ENCODE measurements around the gene ADGRF1. TPM values are rescaled to one million over a fixed set of nuclear protein-coding genes. Genes with fewer than 3 reads are reported as not detected.
A peak's percentile ranks its signal among the peaks of the same experiment; 100 is the strongest.

ADGRF1 gene
- total and polyA plus RNA-seq, 8 donors, result 0.08 to 1.7 (median 0.45) TPM

DNA sequence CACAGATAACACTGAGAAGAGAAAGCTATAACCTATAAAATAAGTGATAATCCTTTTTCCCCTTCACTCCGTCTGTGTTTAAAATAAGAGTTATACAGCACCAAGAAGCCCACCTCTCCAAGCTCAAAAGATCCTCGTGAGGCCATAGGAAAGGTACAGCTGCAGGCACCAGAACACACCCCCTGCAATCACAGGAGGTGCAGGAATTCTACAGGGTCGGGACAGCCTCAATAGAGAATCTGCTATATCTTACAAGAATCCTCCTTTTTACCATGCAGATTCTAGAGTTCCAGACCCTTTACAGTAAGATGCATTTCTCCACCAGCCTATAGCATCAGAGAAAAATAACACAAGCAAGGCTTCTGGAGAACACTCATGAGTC is 5.0 kb upstream of the ADGRF1 start:
- TF ChIP-seq CTCF (IDR thresholded peaks at IDR 0.05), result no peak
- no peak for DNase-seq
- Histone ChIP-seq H3K36me3 (no peaks in the 10 kb centered on the region), H3K27ac (peak overlapping the region in 2 of 4 donors; percentile 4 to 48), H3K4me3 (no peak overlapping the region), H3K4me1 (peaks cover 0 to 5% (median 0%) of the 10 kb centered on the region in 3 donors), H3K27me3 (no peaks in the 10 kb centered on the region), H3K9me3 (no peaks in the 10 kb centered on the region)
- no peak for FAIRE-seq
- intact Hi-C loops (cut with DNase I), result no loop called here
- ATAC-seq, result peak in 3 of 4 donors; percentile 10 to 14 (median 12)
- 53 to 54% methylated on average over 3 of the region's 3 CpGs for WGBS, 2 donors

DNA sequence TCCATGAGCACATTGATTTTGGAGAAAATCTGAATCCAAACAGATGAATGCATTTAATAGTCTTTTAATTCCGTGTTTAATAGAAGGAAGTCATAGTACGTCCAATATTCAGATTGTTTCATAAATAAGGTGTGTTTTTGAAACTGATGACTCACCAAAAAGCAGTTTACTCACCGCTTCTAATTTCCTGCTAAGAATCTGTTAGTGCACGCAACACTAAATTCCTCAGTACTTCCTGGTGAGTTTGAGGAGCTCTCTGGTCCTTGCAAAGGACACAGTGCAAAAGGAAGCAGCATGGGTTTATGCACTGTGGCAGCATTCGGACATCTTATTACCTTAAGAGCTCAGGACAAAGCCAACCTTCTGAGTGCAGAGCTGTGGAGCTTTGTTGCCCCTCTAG is 2.3 kb upstream of the ADGRF1 start:
- Histone ChIP-seq H3K27me3 (no peaks in the 10 kb centered on the region), H3K4me1 (peaks cover 0 to 5% (median 0%) of the 10 kb centered on the region in 3 donors), H3K36me3 (no peaks in the 10 kb centered on the region), H3K27ac (peak overlapping the region in 1 of 4 donors; percentile 4), H3K9me3 (no peaks in the 10 kb centered on the region), H3K4me3 (no peak overlapping the region)
- TF ChIP-seq CTCF (IDR thresholded peaks at IDR 0.05), result no peak
- intact Hi-C loops (cut with DNase I), result no loop called here
- DNase-seq (no peak), FAIRE-seq (no peak), ATAC-seq (peak in 3 of 4 donors; percentile 43 to 67 (median 52))
- 44 to 59% methylated on average over 5 of the region's 5 CpGs for WGBS, 2 donors

- 80 to 88% methylated on average over 1 of the region's 1 CpG for WGBS, 2 donors
- no peaks in the 10 kb centered on the region for H3K9me3 ChIP-seq
- H3K36me3 ChIP-seq, result no peaks in the 10 kb centered on the region
- H3K27me3 ChIP-seq, result no peaks in the 10 kb centered on the region
- no peak for TF ChIP-seq CTCF (IDR thresholded peaks at IDR 0.05)
- H3K27ac ChIP-seq, result no peak overlapping the region
- H3K4me3 ChIP-seq, result no peak overlapping the region
- DNase-seq, result no peak
- peak; percentile 32 for FAIRE-seq
- no peak for ATAC-seq
- peaks cover 0 to 5% (median 0%) of the 10 kb centered on the region in 3 donors for H3K4me1 ChIP-seq
- intact Hi-C loops (cut with DNase I), result no loop called here
Observed at GRCh38 chr6:47043286-47043685, 1.2 kb upstream of the ADGRF1 start.

GRCh38 chr6:47041741-47042140 is 391 bp downstream of the ADGRF1 start:
- no peak for TF ChIP-seq CTCF (IDR thresholded peaks at IDR 0.05)
- Histone ChIP-seq H3K36me3 (no peaks in the 10 kb centered on the region), H3K9me3 (no peaks in the 10 kb centered on the region), H3K4me3 (no peak overlapping the region), H3K27me3 (no peaks in the 10 kb centered on the region), H3K27ac (peak overlapping the region in 1 of 4 donors; percentile 41), H3K4me1 (no peaks in the 10 kb centered on the region)
- WGBS, 2 donors, result 61 to 63% methylated on average over 2 of the region's 2 CpGs
- FAIRE-seq (no peak), DNase-seq (no peak), ATAC-seq (peak in 2 of 4 donors; percentile 28 to 34)
- intact Hi-C loops (cut with DNase I), result no loop called here

DNA sequence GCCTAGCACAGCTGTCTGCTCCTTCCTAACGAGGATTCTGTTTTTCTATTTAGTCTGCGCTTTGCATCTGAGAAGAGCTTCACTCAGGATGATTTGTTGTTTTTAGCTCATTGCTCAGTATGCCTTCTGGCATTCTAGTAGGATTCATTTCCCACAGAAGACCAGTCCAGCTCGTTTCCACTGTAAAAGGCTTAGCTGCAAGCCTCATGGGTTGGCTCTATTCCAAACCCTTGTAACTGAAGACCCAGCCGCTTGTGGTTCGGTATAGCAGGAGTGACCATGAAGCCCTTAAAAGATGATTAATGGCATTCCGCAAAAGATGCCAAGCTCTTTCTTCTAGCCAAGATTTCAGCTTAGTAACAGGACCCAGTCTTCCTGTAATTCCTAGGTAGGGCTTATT is 7.2 kb downstream of the ADGRF1 start:
- DNase-seq, result peak in 3 of 6 donors; percentile 7 to 42 (median 19)
- FAIRE-seq, result no peak
- Histone ChIP-seq H3K36me3 (no peaks in the 10 kb centered on the region), H3K27me3 (peaks cover 0 to 6% (median 0%) of the 10 kb centered on the region in 4 donors), H3K9me3 (no peaks in the 10 kb centered on the region), H3K4me1 (peaks cover 0 to 5% (median 0%) of the 10 kb centered on the region in 3 donors), H3K4me3 (no peak overlapping the region), H3K27ac (no peak overlapping the region)
- 7 to 12% methylated on average over 6 of the region's 6 CpGs for WGBS, 2 donors
- ATAC-seq, result peak; percentile 55 to 80 (median 72)
- intact Hi-C loops (cut with DNase I), result no loop called here
- TF ChIP-seq CTCF (IDR thresholded peaks at IDR 0.05), result no peak

Measured in pancreas (tissue), 10 donors.